Activated CD4-positive, alpha-beta T cell treated with anti-CD3 and anti-CD28 coated beads for 48 hours (primary cell): ENCODE results near the gene MEAK7.

Experiments
- DNase-seq: peaks from one replicate; pipeline ENCODE4 v3.0.0-alpha.2; 2020

MEAK7 gene

GRCh38 chr16:84504420-84505248 lies at the start of gene MEAK7:
Gene MEAK7, minus strand, starts transcription at chr16:84504659. Its CDS starts 6,573 bp downstream, at chr16:84498086.
- DNase-seq = peak; percentile 99

GRCh38 chr16:84553873-84554399 lies 49.5 kb upstream of the MEAK7 start:
- DNase-seq = peak; percentile 62

- no peak for DNase-seq
These were observed 47.7 kb upstream of the MEAK7 start for GRCh38 chr16:84552135-84552534.

- no peak for DNase-seq
These were observed 45.6 kb upstream of the MEAK7 start for GRCh38 chr16:84550096-84550495.

GRCh38 chr16:84548971-84549844 lies 44.7 kb upstream of the MEAK7 start:
- DNase-seq = peak; percentile 60

GRCh38 chr16:84548508-84548907 lies 44.0 kb upstream of the MEAK7 start:
- peak; percentile 56 for DNase-seq

- DNase-seq = peak; percentile 54
These were observed 43.1 kb upstream of the MEAK7 start for GRCh38 chr16:84547546-84548061.

- DNase-seq = no peak
These were observed 42.4 kb upstream of the MEAK7 start for GRCh38 chr16:84546669-84547545.

GRCh38 chr16:84545114-84545737 lies 40.8 kb upstream of the MEAK7 start:
- DNase-seq = no peak

GRCh38 chr16:84544031-84544773 lies 39.7 kb upstream of the MEAK7 start:
- peak; percentile 61 for DNase-seq

- DNase-seq = no peak
These were observed 38.8 kb upstream of the MEAK7 start for GRCh38 chr16:84543253-84543652.

GRCh38 chr16:84541999-84542817 lies 37.7 kb upstream of the MEAK7 start:
- no peak for DNase-seq

GRCh38 chr16:84540194-84540593 lies 35.7 kb upstream of the MEAK7 start:
- no peak for DNase-seq

GRCh38 chr16:84538222-84538840 lies 33.9 kb upstream of the MEAK7 start:
- no peak for DNase-seq

- DNase-seq = no peak
These were observed 33.2 kb upstream of the MEAK7 start for GRCh38 chr16:84537491-84538151.

- no peak for DNase-seq
These were observed 31.4 kb upstream of the MEAK7 start for GRCh38 chr16:84535851-84536250.

GRCh38 chr16:84535408-84535807 lies 30.9 kb upstream of the MEAK7 start:
- DNase-seq = no peak

GRCh38 chr16:84534815-84535214 lies 30.4 kb upstream of the MEAK7 start:
- DNase-seq = no peak

GRCh38 chr16:84532855-84533486 lies 28.5 kb upstream of the MEAK7 start:
- DNase-seq = no peak
